NCI-H1092 (cell line): ENCODE results near the gene KRTAP9-8.
A peak's percentile ranks its signal among the peaks of the same experiment; 100 is the strongest.
"Not testable (repeated sequence)": the region's sequence is repeated elsewhere in the genome, so short reads cannot be mapped to it uniquely, and the experiment has no call there.

Experiments
- DNase-seq: peaks from one replicate; lab custom pipeline; 2025; lab: John Stamatoyannopoulos, UW

KRTAP9-8 gene

GRCh38 chr17:41237949-41238437, at the start of gene KRTAP9-8:
Gene KRTAP9-8, plus strand, starts transcription at chr17:41237999. Its CDS starts 53 bp downstream, at chr17:41238052.
- not testable (repeated sequence) for DNase-seq

- DNase-seq = not testable (repeated sequence)
Measured at GRCh38 chr17:41189837-41190318, 47.9 kb upstream of the KRTAP9-8 start, which contains the start of gene KRTAP9-1. Gene KRTAP9-1, plus strand, starts transcription at chr17:41189887. Its CDS starts 0 bp downstream, at chr17:41189887.

GRCh38 chr17:41190328-41190727, 47.5 kb upstream of the KRTAP9-8 start:
- no peak for DNase-seq

GRCh38 chr17:41196068-41196467, 41.7 kb upstream of the KRTAP9-8 start:
- no peak for DNase-seq

- no peak for DNase-seq
Measured at GRCh38 chr17:41199421-41200078, 38.2 kb upstream of the KRTAP9-8 start.

- peak; percentile 41 for DNase-seq
Measured at GRCh38 chr17:41211845-41212466, 25.8 kb upstream of the KRTAP9-8 start.

GRCh38 chr17:41212524-41213169, 25.2 kb upstream of the KRTAP9-8 start:
- no peak for DNase-seq

- no peak for DNase-seq
Measured at GRCh38 chr17:41215681-41216080, 22.1 kb upstream of the KRTAP9-8 start.

- DNase-seq = no peak
Measured at GRCh38 chr17:41223821-41224220, 14.0 kb upstream of the KRTAP9-8 start.

GRCh38 chr17:41226051-41226450, 11.7 kb upstream of the KRTAP9-8 start:
- DNase-seq = no peak

GRCh38 chr17:41226598-41227095, 11.2 kb upstream of the KRTAP9-8 start, which contains the start of gene KRTAP9-2:
Gene KRTAP9-2, plus strand, starts transcription at chr17:41226648. Its CDS starts 7 bp downstream, at chr17:41226655.
- DNase-seq = not testable (repeated sequence)

- no peak for DNase-seq
Measured at GRCh38 chr17:41230094-41230493, 7.7 kb upstream of the KRTAP9-8 start.

GRCh38 chr17:41231731-41232130, 6.1 kb upstream of the KRTAP9-8 start:
- DNase-seq = no peak

GRCh38 chr17:41232399-41233105, 5.2 kb upstream of the KRTAP9-8 start, which contains the start of gene KRTAP9-3:
Gene KRTAP9-3, plus strand, starts transcription at chr17:41232449. Its CDS starts 53 bp downstream, at chr17:41232502.
- DNase-seq = not testable (repeated sequence)

GRCh38 chr17:41237116-41237515, 683 bp upstream of the KRTAP9-8 start:
- DNase-seq = not testable (repeated sequence)

GRCh38 chr17:41246995-41247787, 9.4 kb downstream of the KRTAP9-8 start:
- DNase-seq = not testable (repeated sequence)

- not testable (repeated sequence) for DNase-seq
Measured at GRCh38 chr17:41249637-41250240, 11.9 kb downstream of the KRTAP9-8 start, which contains the start of gene KRTAP9-4. Gene KRTAP9-4, plus strand, starts transcription at chr17:41249687. Its CDS starts 34 bp downstream, at chr17:41249721.

- DNase-seq = no peak
Measured at GRCh38 chr17:41251261-41251660, 13.5 kb downstream of the KRTAP9-8 start.

- no peak for DNase-seq
Measured at GRCh38 chr17:41254861-41255260, 17.1 kb downstream of the KRTAP9-8 start.
